Activated CD8-positive, alpha-beta memory T cell treated with anti-CD3 and anti-CD28 coated beads for 36 hours (primary cell): Measurements from ENCODE around the gene TTC13. TPM values are rescaled to one million over a fixed set of nuclear protein-coding genes. Genes with fewer than 3 reads are reported as not detected.

ENCODE experiments used
- CTCF ChIA-PET: fragments of 350-600 bp; sonication (Branson Sonifier 250); formaldehyde crosslinking; loops from one replicate; lab custom pipeline; 2021; ENCODE audit warnings: antibody characterized with exemption; lab: Charles Lee
- POLR2A ChIA-PET: fragments of 350-600 bp; sonication (Branson Sonifier 250); formaldehyde crosslinking; loops from one replicate; lab custom pipeline; 2021; ENCODE audit warnings: antibody characterized with exemption; lab: Charles Lee
- total RNA-seq, 2 experiments: library from RNA; stranded (reverse); gene quantifications; one replicate each; pipeline ENCODE4 v1.2.3, GENCODE V29; 2021

TTC13 gene
- total RNA-seq, 2 experiments from 2014 or later, result 19.4 to 20.7 TPM

GRCh38 chr1:230864441-230864840 is 114.2 kb downstream of the TTC13 start:
- ChIA-PET CTCF (no interaction called here), POLR2A (no interaction called here)

DNA sequence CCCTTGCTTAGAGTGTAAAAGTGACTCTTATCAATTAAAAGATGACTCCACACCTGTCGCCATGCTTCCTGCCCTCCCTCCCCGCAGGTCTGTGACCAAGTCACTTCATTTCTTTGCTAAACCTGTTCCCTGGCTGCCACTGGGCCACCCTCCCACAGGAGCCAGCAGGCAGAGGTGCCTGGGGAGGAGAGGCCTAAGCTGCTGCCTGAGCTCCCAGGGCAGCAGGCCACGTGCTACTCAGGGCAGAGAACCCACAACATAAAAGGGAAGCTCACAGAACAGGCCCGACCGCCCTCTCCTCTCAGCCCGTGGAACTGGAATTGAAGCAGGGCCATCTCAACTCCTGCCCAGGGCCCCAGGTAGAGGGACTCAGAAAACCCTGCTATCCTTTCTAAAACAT is 115.2 kb downstream of the TTC13 start:
- CTCF ChIA-PET, result no interaction called here
- POLR2A ChIA-PET, result no interaction called here

GRCh38 chr1:230861970-230862595 is 116.6 kb downstream of the TTC13 start:
- CTCF ChIA-PET, result no interaction called here
- POLR2A ChIA-PET, result no interaction called here

DNA sequence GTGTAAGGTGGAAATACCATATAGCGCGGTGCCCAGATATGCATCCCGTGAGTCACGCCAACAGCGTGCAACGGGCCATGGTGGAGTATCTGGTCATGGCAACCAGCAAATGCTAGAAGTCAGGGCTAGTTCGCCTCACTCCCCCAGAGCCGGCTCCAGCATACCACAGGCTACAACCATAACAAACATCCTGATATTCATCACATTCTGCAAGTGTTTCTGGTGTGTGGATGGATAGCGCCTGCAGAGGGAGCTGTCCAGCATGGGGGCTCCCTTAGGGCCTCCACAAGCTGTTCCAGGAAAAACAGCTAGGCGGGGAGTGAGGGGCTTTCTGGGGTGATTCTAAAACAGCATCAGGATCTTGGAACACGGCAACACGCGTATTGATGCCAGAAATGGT is 117.2 kb downstream of the TTC13 start:
- CTCF ChIA-PET, result no interaction called here
- POLR2A ChIA-PET, result no interaction called here

- POLR2A ChIA-PET, result no interaction called here
- CTCF ChIA-PET, result no interaction called here
Measured at GRCh38 chr1:230860617-230861384, 117.9 kb downstream of the TTC13 start.

DNA sequence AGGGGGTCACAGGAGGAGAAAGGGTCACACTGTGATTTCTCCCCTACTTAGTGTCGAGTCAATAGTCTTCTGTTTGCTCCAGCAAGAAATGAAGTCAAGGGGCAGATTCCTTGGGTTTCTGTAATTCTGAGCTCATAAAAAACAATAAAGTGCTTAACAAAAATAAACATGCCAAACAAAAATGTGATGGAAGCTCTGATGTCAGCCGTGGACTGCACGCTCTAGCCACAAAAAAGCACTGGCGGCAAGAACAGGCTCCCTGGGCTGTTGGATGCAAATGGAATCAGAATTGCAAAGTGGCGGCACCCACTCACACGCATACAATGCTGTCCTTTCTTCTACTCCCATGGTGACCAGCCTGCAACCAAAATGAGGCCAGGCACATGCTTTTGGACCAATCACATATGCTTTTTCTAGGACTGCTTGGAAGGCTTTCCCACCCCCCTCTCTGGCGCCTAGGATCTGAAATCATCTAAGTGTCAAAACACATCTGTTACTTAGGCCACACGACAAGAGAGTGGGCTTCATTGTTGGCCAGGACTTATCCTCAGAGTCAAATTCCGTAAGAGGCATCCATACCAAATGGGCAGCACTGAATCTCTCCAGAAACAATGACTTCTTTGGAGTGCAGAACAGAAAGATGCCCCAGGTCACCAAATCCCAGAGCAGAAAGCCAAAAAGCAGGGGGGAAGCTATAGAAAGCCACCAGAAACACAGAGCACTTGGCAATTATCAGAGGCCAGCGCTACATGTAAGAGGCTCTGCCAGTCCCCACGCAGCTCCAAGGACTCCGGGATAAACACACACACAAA is 119.5 kb downstream of the TTC13 start:
- ChIA-PET POLR2A (no interaction called here), CTCF (no interaction called here)

DNA sequence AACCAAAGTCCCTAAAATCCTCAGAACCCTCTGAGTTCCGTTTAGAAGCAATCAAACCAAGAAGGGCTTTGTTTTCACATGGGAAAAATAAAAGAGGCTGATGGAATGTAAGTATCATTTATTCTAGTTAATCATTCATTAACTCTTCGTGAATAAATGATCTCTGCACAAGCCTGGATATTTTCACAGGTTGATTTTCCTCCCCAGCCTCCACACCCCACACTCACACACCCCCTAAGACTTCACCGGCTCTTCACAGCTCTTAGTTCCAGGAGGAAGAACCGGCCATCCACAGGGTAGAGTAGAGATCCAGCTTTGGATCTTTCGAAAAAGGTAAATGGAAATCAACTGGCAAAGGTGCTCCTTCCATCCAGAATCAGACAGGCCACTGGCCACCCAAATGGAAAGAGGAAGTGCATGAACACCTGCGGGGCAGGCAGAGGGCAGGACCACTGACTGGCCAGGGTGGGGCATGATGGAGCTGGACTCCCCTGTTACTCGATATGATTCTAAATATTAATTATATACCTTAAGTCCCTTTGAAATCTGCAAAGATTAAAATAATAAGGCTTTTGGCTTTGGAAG is 120.3 kb downstream of the TTC13 start:
- CTCF ChIA-PET, result no interaction called here
- POLR2A ChIA-PET, result no interaction called here

DNA sequence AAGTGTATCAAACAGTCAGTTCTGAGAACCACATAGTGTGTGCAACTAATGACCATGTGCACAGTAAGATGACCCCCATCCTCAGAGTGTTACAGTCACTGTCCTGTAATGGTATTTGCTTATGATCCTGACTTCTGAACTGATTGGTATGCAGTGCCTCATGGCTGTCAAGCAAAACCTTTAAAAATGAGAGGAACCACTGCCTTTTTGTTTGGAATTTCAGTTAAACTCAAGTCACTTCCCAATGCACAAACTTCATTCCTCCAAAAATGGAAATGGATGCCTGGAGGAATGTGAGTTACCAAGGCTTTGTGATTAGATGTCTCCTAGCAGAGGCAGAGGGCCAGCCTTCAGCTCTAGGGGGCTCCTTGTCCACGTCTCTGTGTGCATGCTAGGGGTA is 120.8 kb downstream of the TTC13 start:
- CTCF ChIA-PET, result no interaction called here
- POLR2A ChIA-PET, result no interaction called here

GRCh38 chr1:230857077-230857476 is 121.6 kb downstream of the TTC13 start:
- POLR2A ChIA-PET, result no interaction called here
- CTCF ChIA-PET, result no interaction called here

Other genes with a start within 250 kb of the TTC13 start
- gene CAPN9, start 231.5 kb downstream of the TTC13 start, total RNA-seq, result not detected
- gene C1orf198, start 110.3 kb downstream of the TTC13 start, total RNA-seq, result 1 to 10 TPM; 6.1 to 6.6 TPM
- 10 to 100 TPM; 21.0 to 21.4 TPM for gene ARV1, start 233 bp upstream of the TTC13 start, total RNA-seq
- gene FAM89A, start 61.4 kb upstream of the TTC13 start, total RNA-seq, result 10 to 100 TPM; 14.3 to 15.7 TPM
- gene TRIM67, start 183.2 kb upstream of the TTC13 start, total RNA-seq, result not detected